Stimulated activated CD4-positive, alpha-beta T cell treated with anti-CD3 and anti-CD28 coated beads, TNF-alpha, amount 100 ng/mL, for 1 hour (primary cell): ENCODE measurements around the gene MAP2K2.
"Not testable (repeated sequence)": the region's sequence is repeated elsewhere in the genome, so short reads cannot be mapped to it uniquely, and the experiment has no call there.

ENCODE experiments used
- DNase-seq, 3 donors: peaks; one replicate each; pipeline ENCODE4 v3.0.0-alpha.2; 2020; ENCODE audit warnings: low read depth in 3 of 3, low spot score in 1 of 3

The MAP2K2 gene

DNA sequence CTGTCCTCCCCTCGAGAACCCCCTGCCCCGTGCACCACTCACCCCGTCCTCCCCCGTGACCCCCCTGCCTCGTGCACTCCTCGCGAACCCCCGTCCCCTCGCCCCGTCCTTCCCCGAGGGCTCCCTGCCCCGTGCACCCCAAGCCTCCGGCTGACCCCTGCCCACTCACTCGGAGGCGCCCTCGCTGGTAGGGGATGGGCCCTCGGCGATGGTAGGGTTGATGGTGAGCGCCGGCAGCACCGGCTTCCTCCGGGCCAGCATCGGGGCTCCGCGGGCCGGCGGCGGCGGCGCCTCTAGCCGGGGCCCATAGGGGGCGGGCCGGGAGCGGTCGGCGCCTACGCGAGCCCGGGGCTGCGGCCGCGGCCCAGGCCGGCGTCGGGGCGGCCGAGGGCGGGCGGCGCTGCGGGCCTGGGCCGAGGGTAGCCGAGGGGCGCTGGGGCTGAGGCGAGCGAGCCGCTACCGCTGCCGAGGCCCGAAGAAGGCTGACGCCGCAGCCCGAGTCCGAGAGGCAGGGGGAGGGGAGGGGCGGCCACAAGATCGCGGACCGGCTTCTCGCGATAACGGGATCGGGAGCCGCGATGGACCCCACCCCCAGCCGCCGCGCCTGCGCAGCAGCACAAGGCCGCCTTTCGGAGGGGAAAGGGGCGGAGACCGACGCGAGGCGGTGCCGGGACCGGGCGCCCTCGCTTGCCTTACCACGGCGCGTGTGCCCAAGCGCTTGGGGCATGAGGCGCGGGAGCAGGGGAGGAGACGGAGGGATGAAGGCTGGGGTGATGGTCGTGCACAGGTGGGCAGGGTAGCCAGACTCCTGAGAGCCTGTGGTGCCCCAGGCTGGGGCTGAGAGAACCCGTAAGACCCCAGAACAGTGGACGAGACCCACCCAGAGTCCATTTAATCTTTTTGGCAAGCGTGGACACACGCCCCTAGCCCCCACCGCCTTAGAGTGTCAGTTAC is at the start of gene MAP2K2:
Gene MAP2K2, minus strand, starts transcription at position 508 of the 954 bp plus-strand sequence. Its CDS starts 247 bp downstream, at position 261.
- DNase-seq: peak; percentile 92 to 98 (median 95)

DNA sequence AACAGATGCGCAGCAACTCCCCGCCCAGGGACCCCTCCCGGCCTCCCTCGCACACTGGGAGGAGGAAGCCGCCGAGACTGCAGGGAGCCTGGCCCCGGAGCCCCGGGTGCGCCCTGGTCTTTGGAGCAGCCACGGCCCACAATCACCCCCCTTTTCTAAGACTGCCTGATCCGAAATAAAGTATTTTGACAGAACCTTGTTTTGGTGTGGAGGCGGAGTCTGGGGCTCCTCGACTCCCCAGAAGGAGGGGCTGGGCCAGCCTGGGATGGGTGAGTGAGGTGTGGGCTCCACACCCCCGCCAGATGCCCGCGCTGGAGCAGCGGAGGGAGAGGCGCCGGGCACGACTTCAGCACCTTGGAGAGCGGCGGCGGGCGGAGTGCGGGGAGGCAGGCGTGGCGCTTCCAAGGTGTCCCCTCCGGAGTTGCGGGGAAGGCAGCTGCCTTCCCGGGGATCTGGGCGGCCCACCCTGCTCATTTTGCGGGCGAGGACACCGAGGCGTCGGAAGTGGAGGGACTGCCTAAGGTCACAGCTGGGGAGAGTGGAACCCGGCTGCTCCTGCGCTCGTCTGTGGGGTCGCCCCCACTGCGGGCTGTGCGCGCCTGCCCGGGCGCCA is 49.0 kb upstream of the MAP2K2 start:
- peak; percentile 10 to 64 (median 31) for DNase-seq

- no peak for DNase-seq
These were observed 47.8 kb upstream of the MAP2K2 start for GRCh38 chr19:4171676-4172075.

GRCh38 chr19:4164262-4164661 is 40.3 kb upstream of the MAP2K2 start:
- no peak for DNase-seq

DNA sequence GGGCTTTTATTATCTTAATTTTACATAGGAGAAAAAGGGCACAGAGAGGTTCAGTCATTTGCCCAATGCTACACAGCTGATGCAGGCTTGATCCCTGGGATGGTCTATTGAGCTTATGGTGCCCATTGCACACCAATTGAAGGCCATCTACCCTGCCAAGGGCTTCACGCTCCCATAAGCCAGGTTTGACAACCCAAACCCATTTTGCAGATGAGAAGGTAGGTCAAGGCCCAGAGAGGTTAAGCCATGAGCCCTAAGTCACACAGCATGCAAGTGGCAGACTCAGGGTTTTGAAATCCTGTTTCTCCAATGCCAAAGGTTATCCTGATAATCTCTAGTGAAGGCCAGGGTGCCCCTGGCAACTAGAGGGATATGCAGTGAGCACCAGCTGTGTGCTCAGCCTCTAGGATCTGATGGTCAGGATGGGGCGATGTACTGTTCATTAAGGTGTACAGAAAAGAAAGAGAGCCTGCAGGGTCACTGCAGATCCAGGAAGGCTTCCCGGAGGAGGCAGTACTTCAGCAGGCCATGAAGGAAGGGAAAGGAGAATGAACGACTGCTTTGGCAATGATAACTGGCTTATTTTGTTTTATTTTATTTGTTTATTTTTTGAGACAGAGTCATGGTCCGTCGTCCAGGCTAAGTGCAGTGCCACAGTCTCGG is 37.6 kb upstream of the MAP2K2 start:
- DNase-seq: no peak

DNA sequence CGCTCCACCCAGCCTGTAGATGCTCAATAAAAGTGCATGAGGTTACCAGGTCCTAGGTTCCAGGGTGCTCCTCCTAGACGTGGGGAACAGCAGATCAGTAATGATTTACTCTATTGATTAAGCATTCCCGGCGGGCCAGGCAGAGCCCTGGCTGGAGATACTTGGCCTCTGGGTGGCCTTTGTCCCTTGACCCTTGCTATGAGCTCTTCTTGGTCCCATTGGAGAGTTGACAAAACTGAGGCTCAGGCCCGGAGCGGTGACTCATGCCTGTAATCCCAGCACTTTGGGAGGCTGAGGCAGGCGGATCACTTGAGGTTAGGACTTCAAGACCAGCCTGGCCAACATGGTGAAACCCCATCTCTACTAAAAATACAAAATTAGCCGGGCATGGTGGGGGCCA is 34.0 kb upstream of the MAP2K2 start:
- not testable (repeated sequence) for DNase-seq

GRCh38 chr19:4157164-4157563 is 33.2 kb upstream of the MAP2K2 start:
- no peak for DNase-seq

- no peak for DNase-seq
These were observed 30.8 kb upstream of the MAP2K2 start for GRCh38 chr19:4154571-4155312.

- DNase-seq: no peak
These were observed 28.5 kb upstream of the MAP2K2 start for GRCh38 chr19:4152241-4152998.

DNA sequence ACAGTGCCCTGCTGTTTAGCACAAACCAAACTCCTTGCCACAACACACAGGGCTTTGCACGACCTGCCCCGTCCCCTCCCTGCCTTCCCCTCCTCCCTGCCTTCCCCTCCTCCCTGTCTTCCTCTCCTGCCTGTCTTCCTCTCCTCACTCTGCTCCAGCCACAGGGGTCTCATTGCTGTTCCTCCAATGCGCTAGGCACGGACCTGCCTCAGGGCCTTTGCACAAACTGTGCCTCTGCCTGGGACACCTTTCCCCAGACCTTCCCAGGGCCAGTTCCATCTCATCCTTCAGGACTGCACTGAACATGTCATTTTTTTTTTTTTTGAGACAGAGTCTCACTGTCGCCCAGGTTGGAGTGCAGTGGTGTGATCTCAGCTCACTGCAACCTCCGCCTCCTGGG is 27.7 kb upstream of the MAP2K2 start:
- no peak for DNase-seq

GRCh38 chr19:4149518-4150288 is 25.8 kb upstream of the MAP2K2 start:
- DNase-seq: no peak

GRCh38 chr19:4144666-4145249 is 20.8 kb upstream of the MAP2K2 start:
- DNase-seq: no peak

DNA sequence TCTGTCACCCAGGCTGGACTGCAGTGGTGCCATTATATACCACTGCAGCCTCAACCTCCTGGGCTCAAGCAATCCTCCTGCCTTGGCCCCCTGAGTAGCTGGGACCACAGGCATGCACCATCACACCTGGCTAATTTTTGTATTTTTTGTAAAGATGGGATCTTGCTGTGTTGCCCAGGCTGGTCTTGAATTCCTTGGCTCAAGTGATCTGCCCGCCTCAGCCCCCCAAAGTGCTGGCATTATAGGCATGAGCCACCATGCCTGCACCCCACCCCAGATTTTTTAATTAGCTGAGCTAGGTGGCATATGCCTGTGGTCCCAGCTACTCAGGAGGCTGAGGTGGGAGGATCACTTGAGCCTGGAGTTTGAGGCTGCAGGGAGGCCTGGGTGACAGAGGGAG is 19.0 kb upstream of the MAP2K2 start:
- DNase-seq: not testable (repeated sequence)

- no peak for DNase-seq
These were observed 16.4 kb upstream of the MAP2K2 start for GRCh38 chr19:4140237-4140711.

- DNase-seq: peak; percentile 62 to 92 (median 76)
These were observed 15.8 kb upstream of the MAP2K2 start for GRCh38 chr19:4139614-4140236.

- DNase-seq: no peak
These were observed 14.5 kb upstream of the MAP2K2 start for GRCh38 chr19:4138445-4138844.

GRCh38 chr19:4136680-4137088 is 12.8 kb upstream of the MAP2K2 start:
- DNase-seq: no peak

- not testable (repeated sequence) for DNase-seq
These were observed 11.5 kb upstream of the MAP2K2 start for GRCh38 chr19:4135386-4135785.

- DNase-seq: no peak
These were observed 10.4 kb upstream of the MAP2K2 start for GRCh38 chr19:4134351-4134750.
